Hematopoietic multipotent progenitor cell treated with erythropoietin and hydrocortisone succinate and interleukin-3 and kit ligand, for 15 days (in vitro differentiated cells): ENCODE data around the gene PANK1.

Experiments used
- DNase-seq: peaks from one replicate; pipeline ENCODE4 v3.0.0-alpha.2; 2015; ENCODE audit warnings: low spot score

The PANK1 gene

DNA sequence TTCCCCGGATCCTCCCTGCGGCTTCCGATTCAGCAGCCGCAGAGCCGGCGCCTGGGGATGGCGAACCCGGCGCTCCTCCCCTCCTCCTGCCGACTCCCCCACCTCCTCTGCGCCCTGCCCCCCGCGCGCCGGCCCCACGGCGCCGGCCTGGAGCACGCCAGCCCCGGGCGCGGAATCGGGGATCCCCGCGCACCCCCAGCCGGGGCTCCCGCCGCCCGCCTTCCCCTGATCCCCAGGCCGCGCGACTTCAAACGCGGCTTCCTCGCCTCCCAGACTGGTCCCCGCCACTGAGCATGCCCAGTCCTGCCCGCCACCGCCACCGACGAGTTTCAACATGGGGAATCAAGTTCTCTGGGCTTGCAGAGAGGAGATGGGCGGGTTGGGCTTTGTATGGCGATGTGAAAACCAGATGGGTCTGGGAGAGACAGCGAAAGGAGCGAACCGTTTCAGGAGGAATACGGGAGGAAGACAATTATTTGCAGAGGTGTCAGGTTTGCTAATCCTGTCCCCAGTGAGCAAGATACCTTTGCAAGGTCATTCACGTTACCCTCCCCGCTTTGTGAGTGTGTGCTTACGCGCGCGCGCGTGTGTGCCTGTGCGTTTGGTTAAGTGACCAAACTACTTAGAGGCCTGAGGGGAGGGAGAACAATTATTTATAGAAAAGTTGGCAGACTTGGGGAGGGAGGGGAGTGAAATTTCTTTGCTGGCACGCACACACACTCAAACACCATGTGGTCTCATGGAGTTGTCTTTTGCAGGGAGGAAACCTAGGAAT, at the start of gene PANK1:
TSS of gene PANK1 (minus strand) at position 276 of the 775 bp plus-strand sequence. CDS start 351 bp downstream, outside the sequence.
- peak; percentile 5 for DNase-seq

DNA sequence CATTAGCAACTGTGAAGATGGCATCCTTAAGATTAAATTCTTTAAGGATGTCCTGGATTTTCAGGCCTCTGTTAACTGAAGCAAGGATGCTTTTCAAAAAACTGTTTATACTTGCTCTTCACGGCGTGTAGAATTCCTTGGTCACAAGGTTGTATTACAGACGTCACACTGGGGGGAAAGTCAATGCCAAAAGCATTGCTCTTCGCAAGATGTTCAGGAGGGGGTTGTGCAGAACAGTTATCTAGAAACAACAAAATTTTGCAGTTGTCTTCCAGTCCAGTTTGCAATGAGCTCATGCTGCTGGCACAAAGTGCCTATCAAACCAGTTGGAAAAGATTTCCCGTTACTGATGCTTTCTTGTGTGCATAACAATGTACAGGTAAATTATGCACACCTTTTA, 48.1 kb upstream of the PANK1 start:
- DNase-seq: no peak

DNA sequence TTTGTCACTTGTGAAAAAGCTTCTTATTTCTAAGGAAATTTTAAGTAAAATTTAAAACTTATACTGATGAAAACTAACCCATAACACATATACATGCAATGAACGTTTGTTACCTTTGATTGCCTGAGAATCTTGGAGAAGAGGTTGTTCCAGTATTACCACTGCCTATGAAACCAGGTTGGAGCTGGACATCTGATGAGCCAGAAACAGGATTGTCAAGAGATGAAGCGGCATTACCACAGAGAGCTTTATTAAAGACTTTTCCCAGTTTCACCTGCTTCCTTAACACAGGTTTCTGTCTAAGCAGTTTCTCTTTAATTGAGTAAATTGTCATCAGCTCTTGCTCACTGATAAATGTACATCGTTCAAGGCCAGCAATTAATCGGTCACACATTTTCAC, 47.4 kb upstream of the PANK1 start:
- no peak for DNase-seq

DNA sequence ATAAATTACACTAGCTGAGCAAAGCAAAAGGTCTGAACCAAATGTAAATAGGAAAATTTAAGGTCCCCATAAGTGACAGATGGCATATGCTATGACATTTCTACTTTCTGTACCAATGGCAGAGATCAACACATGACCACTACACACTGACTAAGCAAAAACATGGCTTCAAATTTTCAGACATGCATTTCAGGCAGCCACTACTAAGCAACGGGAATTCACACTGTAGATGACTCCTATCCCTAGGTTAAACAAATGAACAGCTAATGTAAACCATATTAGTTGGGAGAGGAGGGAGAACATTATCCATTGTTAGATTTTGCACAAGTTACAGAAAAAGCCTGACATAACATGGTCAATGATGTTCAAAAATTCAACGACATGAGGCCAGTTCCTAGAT, 45.0 kb upstream of the PANK1 start:
- DNase-seq: no peak

DNA sequence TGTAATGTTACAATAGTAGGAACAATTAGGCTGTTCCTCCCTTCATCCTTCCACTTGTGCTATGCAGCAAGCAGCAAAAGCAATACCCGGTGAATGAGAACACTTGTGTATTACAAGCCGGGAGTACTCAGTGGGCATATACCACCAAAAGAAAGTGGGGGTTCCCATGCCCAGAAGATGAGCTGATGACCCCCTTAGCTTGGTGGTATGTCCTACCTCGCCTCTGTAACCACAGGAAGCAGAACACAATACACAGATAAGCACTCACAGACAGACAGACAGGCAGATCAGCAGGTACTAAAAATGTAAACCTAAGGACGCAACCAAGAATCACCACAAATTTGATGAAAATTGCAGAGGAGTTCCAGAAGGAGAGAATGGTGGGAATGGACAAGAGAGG, 40.9 kb upstream of the PANK1 start:
- DNase-seq: no peak

DNA sequence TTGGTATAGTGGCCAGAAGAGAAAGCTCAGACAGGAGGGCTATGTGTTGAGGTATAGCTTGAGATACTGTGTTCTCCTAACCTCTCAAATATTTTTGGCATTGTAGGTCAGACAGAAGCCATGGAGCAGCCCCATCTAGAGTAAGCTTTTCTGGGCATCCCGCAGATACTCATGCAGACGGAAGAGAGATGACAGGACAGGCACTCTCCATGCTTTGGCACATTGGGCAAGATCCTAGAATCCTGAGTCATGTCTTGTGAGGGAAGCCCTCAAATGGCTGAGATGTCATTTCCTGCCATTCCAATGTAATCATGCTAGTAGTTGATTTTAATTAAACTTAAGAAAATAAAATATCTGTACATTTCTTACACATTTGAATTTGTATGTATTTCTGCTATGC, 39.6 kb upstream of the PANK1 start:
- no peak for DNase-seq

DNA sequence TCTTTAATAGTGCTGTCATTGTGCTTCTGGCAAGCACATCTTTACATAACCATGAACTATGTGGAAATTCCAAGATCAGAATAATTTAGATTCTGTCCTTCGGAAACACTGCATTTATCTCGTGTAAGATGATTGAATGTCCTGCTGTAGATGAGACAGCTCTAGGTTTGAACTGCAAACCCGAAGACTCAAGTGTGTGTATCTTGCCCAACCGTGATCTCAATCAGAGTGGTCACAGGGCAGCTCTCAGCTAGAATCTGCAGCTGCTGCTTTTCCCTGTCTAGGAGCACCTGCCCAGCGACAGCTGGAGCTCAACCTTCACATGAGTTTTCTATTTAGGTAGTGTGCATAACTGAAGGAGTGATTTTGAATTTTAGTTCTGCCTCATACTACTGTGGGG, 38.8 kb upstream of the PANK1 start:
- DNase-seq: no peak

DNA sequence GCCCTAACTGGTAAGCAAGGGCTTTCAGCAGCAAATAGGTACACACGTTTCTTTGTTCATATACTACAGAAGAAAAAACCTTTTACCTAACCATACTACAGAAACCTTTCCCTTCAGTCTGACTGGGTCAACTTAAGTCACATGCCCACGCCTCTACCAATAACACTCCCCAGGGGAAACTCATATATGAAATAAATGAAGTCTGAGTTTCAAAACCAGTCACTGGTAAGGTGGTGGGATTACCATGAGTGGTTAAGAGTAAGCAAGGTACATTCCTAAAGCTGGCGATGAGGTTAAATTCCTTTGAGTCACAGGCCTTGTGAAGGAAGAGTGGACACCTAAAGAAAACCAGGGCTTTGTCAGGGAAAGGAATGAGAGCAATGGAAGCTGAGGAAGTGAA, 34.9 kb upstream of the PANK1 start:
- DNase-seq: no peak

DNA sequence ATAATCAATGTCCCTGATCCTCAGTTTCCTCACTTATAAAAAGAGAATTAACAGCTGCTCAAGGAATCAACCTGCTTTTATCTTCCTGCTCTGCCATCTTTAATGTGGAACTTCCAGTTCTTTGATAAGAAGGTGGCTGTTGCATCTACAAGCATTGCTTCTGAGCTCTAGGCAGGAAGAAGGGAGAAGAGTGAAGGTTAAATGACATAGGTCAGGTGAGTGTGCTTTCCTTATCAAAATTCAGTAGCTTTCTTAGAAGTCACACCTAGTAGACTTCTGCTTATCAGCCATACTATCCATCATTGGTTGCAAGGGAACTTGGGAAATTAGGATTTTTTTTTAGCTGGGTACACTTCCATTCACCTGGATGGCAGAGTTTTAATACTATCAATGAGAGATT, 32.3 kb upstream of the PANK1 start:
- no peak for DNase-seq

DNA sequence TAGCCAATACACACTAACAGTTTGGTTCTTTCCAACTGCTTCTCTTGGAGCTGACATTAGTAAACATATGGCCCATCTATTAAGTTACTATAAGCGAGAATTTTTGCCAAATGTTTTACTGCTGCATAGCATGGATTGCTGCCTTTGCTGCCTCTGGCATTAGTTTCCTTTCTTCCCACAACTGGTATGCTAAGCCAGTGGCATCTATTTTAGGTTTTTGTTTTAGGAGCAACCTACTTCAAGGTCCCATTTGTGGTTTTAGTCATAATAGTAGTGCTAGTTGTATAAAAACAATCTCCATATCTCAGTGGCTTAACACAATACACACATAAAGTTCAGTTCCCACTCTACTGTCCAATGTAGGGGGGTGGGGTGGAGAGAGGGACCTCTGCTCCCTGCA, 25.9 kb upstream of the PANK1 start:
- no peak for DNase-seq

DNA sequence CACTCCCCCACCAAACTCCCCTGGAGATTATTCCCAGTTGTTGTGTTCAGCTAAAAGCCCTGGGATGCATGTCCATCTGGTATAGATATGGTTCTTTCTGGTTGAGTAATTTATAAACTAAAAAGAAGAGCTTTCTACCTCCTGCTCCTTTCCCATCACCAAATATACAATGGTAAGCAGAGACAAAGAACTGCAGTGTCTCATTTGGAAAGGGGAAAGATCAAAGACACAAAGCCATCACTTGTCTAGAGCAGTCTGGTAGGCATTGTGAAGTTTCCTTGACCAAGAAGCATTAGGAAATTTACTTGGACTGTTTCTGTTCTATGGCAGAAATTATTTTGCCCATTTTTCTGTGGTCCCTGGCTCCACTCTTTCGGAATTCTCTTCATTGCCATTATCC, 24.9 kb upstream of the PANK1 start:
- no peak for DNase-seq

DNA sequence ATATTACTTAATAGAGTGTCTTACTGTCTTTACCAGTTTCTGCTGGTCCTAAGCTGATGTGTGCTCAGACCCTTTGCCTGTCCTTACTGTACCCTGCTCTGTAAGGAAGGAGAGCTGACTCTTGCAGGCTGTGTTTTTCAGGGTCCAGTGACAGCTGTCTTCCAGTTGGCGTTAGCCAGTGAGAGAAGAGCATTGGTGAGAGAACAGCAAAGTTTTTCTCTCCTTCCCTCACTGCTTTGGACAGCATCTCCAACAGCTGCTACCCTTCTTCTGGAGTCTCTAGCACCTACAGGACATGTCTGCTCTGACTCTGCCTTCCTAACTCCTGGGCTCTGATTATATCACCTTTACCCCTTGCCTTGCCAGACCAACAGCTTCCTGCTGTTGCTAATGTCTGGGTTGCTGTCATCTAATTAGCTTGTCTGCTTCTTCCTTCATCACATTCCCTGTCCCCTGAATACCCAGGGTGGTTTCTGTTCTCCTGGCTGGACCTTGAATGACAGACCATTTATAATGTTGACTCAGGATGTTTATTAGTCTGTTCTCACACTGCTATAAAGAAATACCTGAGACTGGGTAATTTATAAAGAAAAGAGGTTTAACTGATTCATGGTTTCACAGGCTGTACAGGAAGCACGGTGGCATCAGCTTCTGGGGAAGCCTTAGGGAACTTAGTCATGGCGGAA, 23.5 kb upstream of the PANK1 start:
- no peak for DNase-seq

DNA sequence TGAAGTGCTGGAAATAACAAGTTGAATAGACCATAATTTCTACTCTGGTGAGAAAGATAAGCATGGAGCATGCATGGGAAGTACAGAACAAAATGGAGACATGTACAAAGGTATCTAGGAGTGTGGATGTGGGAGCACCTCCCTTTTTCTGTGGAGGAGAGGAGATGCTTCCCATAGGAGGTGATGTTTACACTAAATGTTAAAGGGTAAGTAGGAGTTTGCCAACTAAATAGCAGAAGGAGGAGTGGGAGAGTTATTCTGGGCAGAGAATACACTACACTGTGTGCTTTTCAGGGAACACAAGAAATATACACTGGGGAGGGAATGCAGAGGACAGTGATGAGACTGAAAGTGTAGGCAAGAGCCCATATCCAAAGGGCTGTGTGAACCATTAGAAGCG, 21.1 kb upstream of the PANK1 start:
- no peak for DNase-seq

DNA sequence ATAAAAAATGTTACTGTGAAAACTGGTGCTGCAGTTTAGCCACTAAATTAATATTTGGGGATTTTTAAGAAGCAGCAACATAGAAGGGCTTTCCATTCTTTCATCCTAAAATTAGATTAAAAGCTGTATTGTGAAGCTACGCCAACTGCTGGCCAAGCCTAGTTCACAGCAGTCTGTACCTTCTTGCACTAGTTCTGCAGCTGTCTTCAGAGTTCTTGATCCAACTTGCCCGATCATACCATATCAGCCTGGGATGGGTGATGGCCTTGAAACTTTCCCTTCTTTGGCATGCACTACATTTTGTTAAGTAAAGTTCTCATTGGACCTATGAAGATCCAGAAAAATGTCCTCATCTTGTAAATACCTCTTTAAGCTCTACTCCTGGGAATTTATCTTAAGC, 20.3 kb upstream of the PANK1 start:
- no peak for DNase-seq

DNA sequence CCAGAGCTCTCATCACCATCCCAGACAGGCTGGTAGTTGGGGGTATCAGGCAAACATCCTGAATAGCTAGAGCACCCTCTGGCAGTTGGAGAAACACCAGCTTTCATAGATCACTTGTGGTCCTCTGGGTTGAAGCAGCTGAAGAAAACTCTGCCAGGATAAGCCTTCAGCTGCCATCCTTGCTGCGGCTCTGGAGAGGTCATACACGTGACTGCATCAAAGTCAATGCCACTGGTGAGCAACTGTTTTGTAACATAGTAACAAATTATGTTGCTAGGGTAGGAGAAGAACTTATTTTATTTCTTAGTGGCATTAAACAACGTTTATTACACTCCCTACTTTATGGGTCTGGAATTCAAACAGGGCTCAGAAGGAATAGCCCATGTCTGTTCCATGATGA, 19.2 kb upstream of the PANK1 start:
- no peak for DNase-seq

DNA sequence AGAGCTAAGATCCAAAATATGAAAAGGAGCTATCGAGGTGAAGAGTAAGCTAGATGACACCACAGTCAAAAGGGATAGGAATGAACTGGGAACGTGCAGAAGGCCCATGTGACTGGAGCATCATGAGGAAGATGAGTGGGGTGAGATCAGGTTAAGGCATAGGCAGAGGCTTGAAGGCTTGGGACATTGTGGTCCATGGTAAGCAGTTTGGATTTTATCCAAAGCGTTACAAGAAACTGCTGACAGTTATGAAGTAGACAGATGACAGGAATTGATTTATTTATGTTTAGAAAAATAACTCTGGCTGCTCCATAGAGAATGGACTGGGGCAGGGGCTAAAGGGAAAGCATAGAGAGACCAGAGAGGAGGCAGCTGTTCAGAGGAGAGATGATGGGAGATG, 18.1 kb upstream of the PANK1 start:
- DNase-seq: no peak

DNA sequence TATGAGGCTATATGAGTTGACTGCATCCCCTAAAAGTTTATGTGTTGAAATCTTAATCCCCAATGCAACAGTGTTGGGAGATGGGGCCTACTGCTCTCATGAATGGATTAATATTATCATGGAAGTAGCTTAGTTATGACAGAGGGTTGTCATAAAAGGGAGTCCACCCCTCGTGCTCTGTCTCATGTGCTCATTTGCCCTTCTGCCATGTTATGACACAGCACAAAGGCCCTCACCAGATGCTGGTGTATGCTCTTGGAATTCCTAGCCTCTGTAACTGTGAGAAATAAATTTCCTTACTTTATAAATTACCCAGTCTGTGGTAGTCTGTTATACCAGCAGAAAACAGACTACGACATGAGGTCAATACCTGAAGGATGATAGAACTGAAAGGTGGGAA, 17.6 kb upstream of the PANK1 start:
- DNase-seq: no peak

DNA sequence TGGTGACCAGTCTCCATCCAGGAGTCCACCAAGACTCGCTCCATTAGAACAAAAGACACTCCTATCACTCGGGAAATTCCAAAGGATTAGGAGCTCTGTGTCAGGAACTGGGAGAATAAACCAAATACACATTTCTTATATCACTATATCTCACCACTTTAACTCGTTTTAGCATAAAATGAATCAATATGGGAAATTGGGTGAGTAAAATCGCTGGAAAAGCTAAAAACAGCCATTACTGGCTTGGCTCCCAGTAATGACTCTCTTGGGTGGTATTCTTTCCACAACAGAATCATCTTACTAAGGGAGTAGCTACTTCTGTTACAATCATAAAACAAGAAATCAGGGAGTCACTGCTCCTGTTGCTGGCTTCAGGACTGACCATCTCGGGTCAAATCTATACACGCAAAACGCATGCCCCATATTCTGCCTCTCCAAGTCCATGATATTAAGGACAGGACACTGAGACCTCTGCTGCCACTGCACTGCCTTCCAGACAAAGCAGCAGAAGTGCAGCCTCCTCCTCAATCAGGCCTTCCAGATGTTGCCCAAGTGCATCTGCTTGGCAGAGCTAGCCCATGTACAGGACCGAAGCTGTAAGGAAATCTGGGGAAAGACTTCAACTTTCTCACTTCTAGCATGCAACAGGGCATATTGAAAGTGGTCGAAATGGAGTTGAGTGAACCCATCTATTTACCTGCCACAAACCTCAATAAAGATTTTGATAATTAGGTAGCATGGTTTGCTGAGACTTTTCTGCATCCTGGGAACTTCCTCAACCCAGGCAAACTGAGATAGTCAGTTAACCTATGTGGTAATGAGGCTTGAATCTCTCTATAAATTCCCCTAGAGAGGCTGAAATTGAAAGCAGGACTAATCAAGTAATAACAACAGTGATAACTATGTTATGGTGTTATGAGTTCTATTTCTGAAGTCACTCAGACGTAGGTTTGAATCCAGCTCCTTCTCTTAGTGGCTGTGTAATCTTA, 14.4 kb upstream of the PANK1 start:
- DNase-seq: no peak

DNA sequence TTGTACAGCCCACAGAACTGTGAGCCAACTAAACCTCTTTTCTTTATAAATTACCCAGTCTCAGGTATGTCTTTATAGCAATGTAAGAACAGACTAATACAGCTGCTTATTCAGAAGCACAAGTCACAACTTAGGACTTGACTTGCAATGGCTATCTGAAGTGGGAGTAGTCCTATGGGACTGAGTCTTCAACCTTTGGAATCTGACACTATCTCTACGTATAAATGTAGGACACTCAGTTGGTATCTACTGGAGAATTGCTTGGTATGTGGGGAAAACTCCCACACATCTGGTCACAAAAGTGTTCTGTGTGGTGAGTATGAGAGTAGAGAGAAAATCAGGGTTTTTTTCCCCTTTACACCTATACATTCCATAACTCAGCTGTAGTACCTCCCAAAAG, 12.3 kb upstream of the PANK1 start:
- no peak for DNase-seq

DNA sequence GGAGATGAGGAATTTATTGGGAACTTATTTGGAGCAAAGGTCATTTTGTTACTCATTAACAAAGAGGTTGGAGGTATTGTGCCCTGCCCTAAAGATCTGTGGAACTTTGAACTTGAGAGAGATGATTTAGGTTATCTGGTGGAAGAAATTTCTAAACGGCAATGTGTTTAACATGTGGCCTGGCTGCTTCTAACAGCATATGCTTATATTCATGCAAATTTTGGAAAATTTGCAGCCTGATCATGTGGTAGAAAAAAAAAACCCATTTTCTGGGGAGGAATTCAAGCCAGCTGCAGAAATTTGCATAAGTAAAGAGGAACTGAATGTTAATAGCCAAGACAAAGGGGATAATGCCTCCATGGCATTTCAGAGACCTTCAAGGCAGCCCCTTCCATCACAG, 10.7 kb upstream of the PANK1 start:
- no peak for DNase-seq

DNA sequence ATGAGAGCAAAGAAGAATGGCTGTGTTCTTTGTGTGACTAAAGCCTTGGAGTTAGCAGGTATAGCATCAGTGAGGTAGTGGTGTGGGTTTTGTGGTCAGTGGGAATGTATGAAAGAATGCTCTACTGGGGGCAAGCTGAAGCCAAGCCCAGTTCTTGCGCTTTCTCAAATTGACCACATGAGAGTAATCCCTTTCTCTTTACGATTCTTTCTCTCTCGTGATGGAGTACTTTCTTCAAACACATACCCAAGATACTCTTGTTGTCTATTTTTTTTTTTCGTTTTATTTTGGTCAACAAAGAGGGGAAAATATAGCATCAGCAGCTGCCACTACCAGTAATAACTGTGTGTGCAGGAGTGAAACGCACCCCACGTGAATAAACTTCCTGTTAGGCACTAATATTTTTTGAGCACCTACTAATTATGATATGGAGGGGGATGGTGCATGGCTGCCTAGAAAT, 8.4 kb upstream of the PANK1 start:
- no peak for DNase-seq

DNA sequence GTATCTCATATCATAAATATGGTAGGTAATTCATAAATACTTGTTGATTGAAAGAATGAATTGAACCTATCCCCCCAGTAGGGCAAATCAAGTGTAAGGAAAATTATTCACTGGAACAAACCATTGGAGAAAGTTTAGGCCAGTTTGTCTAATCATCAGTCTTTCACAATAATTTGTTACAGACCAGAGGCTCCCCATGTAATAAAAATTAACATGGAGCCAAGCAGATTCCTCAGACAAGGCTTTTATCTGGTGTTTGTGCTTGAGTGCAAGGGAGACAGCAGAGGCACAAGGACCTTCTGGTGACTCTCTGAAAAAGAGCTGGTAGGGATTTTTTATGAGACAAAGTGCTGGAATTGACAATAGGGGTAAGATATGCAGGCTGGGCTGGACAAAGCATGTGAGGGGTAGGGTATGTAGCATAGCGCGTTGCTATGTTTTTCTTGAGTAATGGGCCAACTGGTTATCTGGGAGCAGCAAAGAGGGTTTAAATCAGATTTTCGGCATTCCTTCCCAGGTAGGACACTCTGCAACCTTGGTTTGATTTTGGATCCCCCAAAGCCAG, 7.8 kb upstream of the PANK1 start:
- DNase-seq: no peak
